Mesothelial cell of epicardium (in vitro differentiated cells): ENCODE data around the gene IFI35. TPM values are rescaled to one million over a fixed set of nuclear protein-coding genes. Genes with fewer than 3 reads are reported as not detected.

Experiments
- DNase-seq, 2 experiments: peaks; one replicate each; pipeline ENCODE4 v3.0.0; 2021; ENCODE audit warnings: low spot score in 2 of 2; ENCODE audit not compliant: unreplicated experiment in 2 of 2
- H3K27ac Mint-ChIP-seq: 2 replicates; pipeline ENCODE4 v1.8.0; 2021; ENCODE audit warnings: mixed read lengths
- H3K27me3 Mint-ChIP-seq: 2 replicates; pipeline ENCODE4 v1.8.0; 2021; ENCODE audit warnings: low read depth, mixed read lengths
- H3K36me3 Mint-ChIP-seq: 2 replicates; pipeline ENCODE4 v1.8.0; 2021; ENCODE audit warnings: mixed read lengths
- H3K4me1 Mint-ChIP-seq: 2 replicates; pipeline ENCODE4 v1.8.0; 2021; ENCODE audit warnings: mixed read lengths
- H3K4me3 Mint-ChIP-seq: 2 replicates; pipeline ENCODE4 v1.8.0; 2021; ENCODE audit warnings: mild to moderate bottlenecking, moderate library complexity, mixed read lengths
- H3K9me3 Mint-ChIP-seq: 2 replicates; pipeline ENCODE4 v1.8.0; 2021; ENCODE audit warnings: mixed read lengths
- total RNA-seq: library from RNA; stranded (reverse); gene quantifications from 3 replicates; pipeline ENCODE4 v1.2.1, GENCODE V29; 2021
- TF ChIP-seq, protein P1 (sequence below): fragments of 200-600 bp; sonication (generic); IDR thresholded peaks from one replicate; pipeline ENCODE4 v1.5.0; 2021; ENCODE audit warnings: antibody characterized with exemption; ENCODE audit not compliant: unreplicated experiment

Gene IFI35
- total RNA-seq, 1 donor from 2014 or later: 5.6 TPM

DNA sequence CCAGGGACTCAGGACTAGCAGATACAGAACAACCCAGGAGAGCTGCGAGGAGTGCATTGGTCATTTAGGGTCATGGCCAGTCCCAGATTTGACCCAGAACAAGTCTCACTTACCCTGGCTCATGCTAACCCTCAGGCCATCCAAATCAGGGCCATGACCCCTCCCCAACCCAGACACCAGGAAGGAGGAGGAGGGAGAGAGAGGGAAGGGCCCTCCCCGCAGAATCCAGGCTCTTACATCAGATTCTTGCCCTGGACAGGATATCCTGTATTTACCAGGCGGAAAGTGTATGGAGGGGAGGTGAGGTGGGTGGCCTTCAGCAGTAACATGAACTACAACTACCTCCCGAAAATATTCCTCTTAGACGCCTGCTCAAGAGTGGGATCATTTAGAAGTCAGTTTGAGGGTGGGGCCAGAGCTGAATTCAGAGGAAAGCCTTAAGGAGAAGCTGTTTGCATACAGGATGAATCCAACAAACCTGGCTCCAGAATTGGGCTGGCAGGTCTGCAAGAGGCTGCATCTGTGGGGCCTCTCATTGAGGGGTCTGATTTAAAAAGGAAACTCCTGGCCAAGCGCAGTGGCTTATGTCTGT, 13.5 kb downstream of the IFI35 start:
- H3K27me3 Mint-ChIP-seq: no peaks in the 10 kb centered on the region
- no peak for DNase-seq
- TF ChIP-seq, protein P1, sequence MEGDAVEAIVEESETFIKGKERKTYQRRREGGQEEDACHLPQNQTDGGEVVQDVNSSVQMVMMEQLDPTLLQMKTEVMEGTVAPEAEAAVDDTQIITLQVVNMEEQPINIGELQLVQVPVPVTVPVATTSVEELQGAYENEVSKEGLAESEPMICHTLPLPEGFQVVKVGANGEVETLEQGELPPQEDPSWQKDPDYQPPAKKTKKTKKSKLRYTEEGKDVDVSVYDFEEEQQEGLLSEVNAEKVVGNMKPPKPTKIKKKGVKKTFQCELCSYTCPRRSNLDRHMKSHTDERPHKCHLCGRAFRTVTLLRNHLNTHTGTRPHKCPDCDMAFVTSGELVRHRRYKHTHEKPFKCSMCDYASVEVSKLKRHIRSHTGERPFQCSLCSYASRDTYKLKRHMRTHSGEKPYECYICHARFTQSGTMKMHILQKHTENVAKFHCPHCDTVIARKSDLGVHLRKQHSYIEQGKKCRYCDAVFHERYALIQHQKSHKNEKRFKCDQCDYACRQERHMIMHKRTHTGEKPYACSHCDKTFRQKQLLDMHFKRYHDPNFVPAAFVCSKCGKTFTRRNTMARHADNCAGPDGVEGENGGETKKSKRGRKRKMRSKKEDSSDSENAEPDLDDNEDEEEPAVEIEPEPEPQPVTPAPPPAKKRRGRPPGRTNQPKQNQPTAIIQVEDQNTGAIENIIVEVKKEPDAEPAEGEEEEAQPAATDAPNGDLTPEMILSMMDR: no peak
- peak overlapping the region; percentile 96 for H3K27ac Mint-ChIP-seq
- H3K4me3 Mint-ChIP-seq: peak overlapping the region; percentile 96
- H3K36me3 Mint-ChIP-seq: peaks cover 7% of the 10 kb centered on the region
- H3K4me1 Mint-ChIP-seq: peaks cover 38% of the 10 kb centered on the region
- no peaks in the 10 kb centered on the region for H3K9me3 Mint-ChIP-seq

DNA sequence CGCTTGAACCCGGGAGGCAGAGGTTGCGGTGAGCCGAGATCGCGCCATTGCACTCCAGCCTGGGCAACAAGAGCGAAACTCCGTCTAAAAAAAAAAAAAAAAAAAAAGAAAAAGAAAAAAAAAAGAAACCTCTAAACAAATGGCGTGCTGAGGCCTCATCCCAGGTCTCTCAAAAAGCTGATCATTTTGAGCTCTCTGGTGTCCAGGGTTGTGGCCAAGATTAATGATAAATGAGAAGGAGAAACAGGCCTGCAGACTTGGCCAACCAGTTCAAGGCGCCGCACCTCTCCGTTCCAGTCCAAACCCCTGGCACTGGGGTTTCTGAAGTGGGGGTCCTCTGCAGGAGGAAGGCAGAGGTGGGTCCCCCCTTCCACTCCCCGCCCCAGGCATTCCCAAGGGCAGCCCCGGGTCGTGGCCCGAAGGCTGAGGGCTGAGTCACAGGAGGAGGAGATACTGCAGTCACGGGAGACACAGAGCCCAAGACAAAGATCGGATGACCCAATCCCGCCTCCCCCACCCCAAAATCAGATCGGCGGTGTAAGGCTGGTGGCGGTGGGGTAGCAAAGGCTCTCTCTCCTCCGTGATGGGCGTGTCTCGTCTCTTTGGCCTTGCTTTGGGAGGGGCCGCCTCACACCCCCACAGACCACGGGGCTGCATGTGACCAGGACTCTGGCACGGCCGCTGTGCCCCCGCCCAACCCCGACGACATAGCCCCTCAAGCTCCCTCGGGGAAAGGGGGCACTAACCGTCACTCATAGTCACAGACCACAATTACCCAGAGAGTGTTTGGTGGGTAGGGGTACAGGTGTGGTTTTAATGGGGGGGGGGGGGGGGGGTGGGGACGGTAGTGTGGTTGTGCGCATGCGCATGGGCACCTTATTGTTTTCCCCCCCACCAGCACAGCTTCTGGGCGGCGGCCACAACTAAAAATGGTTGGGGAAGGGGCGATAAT, 14.5 kb downstream of the IFI35 start:
- peaks cover 40% of the 10 kb centered on the region for H3K4me1 Mint-ChIP-seq
- H3K36me3 Mint-ChIP-seq: peaks cover 2% of the 10 kb centered on the region
- peak overlapping the region; percentile 96 for H3K4me3 Mint-ChIP-seq
- peak in 1 of 2 experiments; percentile 68 for DNase-seq
- peak overlapping the region; percentile 96 for H3K27ac Mint-ChIP-seq
- H3K9me3 Mint-ChIP-seq: no peaks in the 10 kb centered on the region
- TF ChIP-seq, protein P1: no peak
- no peaks in the 10 kb centered on the region for H3K27me3 Mint-ChIP-seq

DNA sequence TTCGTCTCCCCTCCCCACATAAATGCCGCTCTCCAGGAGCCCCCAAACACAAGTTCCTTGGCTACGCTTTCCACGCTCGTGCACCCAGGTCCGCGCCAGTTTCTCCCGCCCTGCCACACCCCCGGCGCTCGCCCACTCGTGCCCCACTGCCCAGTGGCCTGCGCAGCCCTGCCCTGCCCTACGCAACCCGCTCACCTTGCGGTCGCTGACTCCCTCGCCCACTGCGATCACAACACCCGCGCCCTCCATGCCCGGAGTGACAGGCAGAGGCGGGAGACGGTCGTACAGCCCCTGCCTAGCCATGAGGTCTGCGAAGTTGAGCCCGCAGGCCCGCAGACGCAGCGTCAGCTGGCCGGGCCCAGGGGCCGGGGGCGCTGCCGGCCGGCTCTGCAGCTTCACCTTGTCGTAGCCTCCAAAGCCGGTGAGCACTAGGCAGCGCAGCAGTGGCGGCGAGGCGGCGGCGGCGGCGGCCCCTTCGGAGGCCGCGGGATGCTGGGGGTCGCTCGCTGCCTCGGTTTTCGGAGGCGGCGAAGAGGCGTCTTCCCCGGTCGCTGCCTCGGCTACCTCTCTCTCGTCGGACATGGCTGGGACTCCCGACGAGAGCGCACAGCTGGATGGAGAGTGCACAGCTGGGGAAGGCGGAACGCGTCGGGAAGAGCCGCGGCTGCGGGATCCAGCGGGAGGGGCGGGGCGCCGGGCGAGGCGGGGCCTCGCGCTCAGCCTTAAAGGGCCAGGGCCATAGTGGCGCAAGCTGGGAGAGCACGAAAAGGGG, 15.3 kb downstream of the IFI35 start, which contains the start of gene VAT1:
VAT1 (minus strand) TSS at position 645 of the 772 bp plus-strand sequence; CDS start at position 582, 63 bp downstream.
- peak within 1 kb of the TSS; percentile 96 for H3K27ac Mint-ChIP-seq

DNA sequence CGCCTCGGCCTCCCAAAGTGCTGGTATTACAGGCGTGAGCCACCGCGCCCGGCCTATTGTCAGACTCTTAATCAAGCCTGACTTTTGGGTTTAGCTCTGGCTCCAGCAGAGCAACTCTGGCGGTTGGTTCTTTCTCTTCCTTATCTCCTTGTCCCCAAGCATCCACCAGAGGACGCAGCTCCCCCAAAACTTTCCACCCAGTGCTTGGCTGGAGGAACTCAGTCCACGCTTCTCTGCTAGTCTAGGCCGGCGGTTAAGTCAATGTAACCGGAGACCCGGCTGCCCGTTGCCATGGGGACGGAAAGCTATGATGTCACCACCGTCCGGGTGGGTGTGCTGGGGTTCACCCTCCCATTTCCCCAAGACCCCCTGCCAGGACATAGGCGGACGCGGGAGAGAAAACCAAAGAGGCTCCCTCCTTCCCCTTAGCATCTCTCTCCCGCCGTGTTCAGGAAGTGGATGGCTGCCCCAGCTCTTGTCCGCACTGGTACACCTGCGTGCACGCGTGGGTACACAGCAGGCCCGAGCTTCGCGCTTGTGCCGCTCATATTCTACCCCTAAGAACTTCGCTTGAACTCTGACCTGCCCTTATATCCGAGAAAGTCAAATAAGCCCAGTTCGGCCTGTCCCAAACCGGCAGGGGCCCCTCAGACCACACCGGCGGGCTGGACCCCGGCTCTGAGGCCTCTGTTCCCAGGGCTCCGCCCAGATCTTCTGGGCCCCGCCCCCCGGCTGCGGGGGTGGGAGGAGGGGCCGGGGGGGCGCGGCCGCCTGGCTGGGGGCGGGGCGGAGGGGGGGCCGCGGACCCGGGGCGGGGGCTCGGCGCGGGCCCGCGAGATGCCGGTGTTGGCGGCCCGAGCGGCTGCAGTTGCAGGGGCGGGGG, 18.1 kb downstream of the IFI35 start, which contains the start of gene RND2:
RND2 (plus strand) TSS at position 825 of the 883 bp plus-strand sequence. CDS start 117 bp downstream, outside the sequence.
- peak within 1 kb of the TSS; percentile 90 for H3K27ac Mint-ChIP-seq
- H3K9me3 Mint-ChIP-seq: no peaks in the 10 kb centered on the region
- TF ChIP-seq, protein P1: no peak
- H3K27me3 Mint-ChIP-seq: no peaks in the 10 kb centered on the region
- peaks cover 24% of the 10 kb centered on the region for H3K4me1 Mint-ChIP-seq
- H3K36me3 Mint-ChIP-seq: no peaks in the 10 kb centered on the region
- peak; percentile 73 to 87 for DNase-seq
- peak within 1 kb of the TSS; percentile 84 for H3K4me3 Mint-ChIP-seq

More for the DNA sequence above, 15.3 kb downstream of the IFI35 start, which contains the start of gene VAT1:
- Mint-ChIP-seq H3K36me3 (peaks cover 2% of the 10 kb centered on the region), H3K27me3 (no peaks in the 10 kb centered on the region), H3K9me3 (no peaks in the 10 kb centered on the region), H3K4me3 (peak within 1 kb of the TSS; percentile 96), H3K4me1 (peaks cover 40% of the 10 kb centered on the region)
- TF ChIP-seq, protein P1: no peak
- peak; percentile 56 to 77 for DNase-seq
